ENCODE results near the gene CABP7. TPM values are rescaled to one million over a fixed set of nuclear protein-coding genes. Genes with fewer than 3 reads are reported as not detected.

CABP7 gene
- total RNA-seq, 8 experiments from 2014 or later, result 0.13 to 3.4 (median 1.0) TPM

DNA sequence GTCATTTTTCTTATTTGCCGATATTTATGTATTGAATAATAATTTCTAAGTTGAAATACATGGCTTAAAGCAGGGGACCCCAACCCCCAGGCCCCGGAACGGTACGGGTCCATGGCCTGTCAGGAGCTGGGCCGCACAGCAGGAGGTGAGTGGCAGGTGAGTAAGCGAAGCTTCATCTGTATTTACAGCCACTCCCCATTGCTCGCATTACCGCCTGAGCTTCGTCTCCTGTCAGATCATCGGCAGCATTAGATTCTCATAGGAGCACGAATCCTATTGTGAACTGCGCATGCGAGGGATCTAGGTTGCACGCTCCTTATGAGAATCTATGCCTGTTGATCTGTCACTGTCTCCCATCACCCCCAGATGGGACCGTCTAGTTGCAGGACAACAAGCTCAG is 42.5 kb downstream of the CABP7 start:
- 57 to 100% (median 75%) methylated on average over 6 to 13 of the region's 15 CpGs for WGBS, 10 experiments
- Histone ChIP-seq H3K4me3 (no peak overlapping the region), H3K27ac (no peak overlapping the region), H3K4me1 (replicated peaks in 1 of 2) (peaks cover 3% of the 10 kb centered on the region in 2 donors)
- in situ Hi-C loops (cut with MboI; ENCODE audit: low pct_unique_long_range_greater_than_20kb in 2 of 9, low sequenced_read_pairs in 9 of 9, unreplicated experiment in 9 of 9), result no loop called here
- ATAC-seq (replicated peaks in 6 of 8), result no peak

DNA sequence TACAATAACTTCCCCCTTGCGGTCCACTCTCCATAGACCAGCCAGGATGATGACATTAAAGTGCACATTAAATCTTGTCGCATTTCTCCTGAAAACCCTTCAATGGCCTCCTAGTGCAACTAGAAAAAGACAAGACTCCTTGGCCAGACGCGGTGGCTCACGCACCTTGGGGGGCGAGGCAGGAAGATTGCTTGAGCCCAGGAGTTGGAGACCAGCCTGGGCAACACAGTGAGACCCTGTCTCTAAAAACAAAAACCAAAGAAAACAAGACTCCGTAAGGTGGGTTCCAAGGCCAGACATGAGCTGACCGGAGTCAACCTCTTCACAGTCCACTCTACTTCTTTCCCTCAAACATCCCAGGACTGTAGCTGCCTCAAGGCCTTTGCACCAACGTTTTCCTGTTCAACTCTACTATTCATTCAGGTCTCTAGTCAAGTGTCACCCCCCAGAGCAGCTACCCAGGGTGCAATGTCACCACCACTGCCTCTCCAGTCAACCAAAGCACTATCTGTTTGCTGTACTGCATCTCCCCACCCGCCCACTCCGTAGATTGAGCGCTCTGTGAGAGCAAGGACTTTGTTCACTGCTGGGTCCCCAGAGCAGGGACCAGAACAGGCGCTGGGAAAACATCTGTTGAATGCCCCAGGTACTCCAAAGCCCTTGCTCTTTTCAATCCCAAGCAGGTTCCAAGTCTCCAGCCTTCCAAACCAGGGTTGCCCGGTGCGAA is 46.3 kb downstream of the CABP7 start:
- peak in 2 of 8 experiments; percentile 7 to 12 for ATAC-seq (replicated peaks in 6 of 8)
- 27 to 100% (median 79%) methylated on average over 2 to 6 of the region's 15 CpGs; no CpG with 5 or more reads in 2 of the 10 experiments for WGBS, 10 experiments
- in situ Hi-C loops (cut with MboI; ENCODE audit: low pct_unique_long_range_greater_than_20kb in 2 of 9, low sequenced_read_pairs in 9 of 9, unreplicated experiment in 9 of 9), result no loop called here
- peak overlapping the region in 1 of 2 donors; percentile 97 for H3K27ac ChIP-seq
- peak overlapping the region; percentile 76 to 88 (median 86) for H3K4me3 ChIP-seq
- peaks cover 10% of the 10 kb centered on the region in 2 donors for H3K4me1 ChIP-seq (replicated peaks in 1 of 2)

- Histone ChIP-seq H3K27ac (peak within 1 kb of the TSS; percentile 97), H3K4me3 (peak within 1 kb of the TSS; percentile 76 to 88 (median 86)), H3K4me1 (replicated peaks in 1 of 2) (peaks cover 10% of the 10 kb centered on the region in 2 donors)
- WGBS, 10 experiments, result 0 to 2% (median 1%) methylated on average over 7 to 21 of the region's 32 CpGs; no CpG with 5 or more reads in 4 of the 10 experiments
- in situ Hi-C loops (cut with MboI; ENCODE audit: low pct_unique_long_range_greater_than_20kb in 2 of 9, low sequenced_read_pairs in 9 of 9, unreplicated experiment in 9 of 9), result no loop called here
- ATAC-seq (replicated peaks in 6 of 8), result peak; percentile 96 to 99 (median 98)
These were observed 46.9 kb downstream of the CABP7 start, which contains the start of gene ZMAT5 for GRCh38 chr22:29766632-29767170. Gene ZMAT5 (minus strand): TSS chr22:29767007. CDS start chr22:29748544, 18,463 bp downstream.

DNA sequence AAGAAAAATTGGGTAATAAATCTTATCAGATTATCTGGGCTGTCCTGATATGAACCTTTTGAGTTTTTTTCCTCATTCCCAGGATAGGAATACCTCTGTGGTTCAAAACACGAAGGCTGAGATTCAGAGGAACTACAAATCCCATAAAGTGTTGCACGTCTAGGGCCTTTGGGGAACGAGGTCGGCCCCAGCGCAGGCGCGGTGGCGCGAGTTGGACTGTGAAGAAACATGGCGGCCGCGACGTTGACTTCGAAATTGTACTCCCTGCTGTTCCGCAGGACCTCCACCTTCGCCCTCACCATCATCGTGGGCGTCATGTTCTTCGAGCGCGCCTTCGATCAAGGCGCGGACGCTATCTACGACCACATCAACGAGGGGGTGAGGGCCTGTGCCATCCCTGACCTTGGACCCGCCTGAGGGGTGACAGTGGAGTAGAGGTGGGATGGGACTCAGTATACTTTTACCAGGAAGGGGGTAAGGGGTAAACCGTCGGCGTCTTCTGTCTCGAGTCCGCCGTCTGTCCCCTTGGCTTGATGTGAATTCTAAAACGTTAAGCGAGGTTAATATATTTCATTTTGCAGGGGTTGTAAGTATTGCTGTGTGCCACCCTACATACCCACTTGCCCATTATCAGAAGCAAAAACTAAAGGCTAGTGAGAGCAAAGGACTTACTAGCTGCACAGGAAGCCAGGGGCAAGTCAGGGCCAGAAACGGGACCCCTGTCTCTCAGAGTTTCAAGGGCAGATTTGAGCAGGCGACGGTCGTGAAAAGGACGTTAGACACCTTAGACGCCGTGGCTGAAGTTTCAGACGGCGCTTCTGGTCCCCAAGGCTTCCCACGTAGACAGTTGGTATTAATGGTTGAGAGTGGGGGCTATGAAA is 47.6 kb downstream of the CABP7 start, which contains the start of gene UQCR10:
UQCR10 (plus strand) TSS at position 199 of the 881 bp plus-strand sequence; CDS start at position 229, 30 bp downstream.
- in situ Hi-C loops (cut with MboI; ENCODE audit: low pct_unique_long_range_greater_than_20kb in 2 of 9, low sequenced_read_pairs in 9 of 9, unreplicated experiment in 9 of 9), result no loop called here
- Histone ChIP-seq H3K4me3 (peak within 1 kb of the TSS; percentile 76 to 88 (median 86)), H3K27ac (peak within 1 kb of the TSS; percentile 97), H3K4me1 (replicated peaks in 1 of 2) (peaks cover 10% of the 10 kb centered on the region in 2 donors)
- WGBS, 10 experiments, result 0 to 2% (median 0%) methylated on average over 1 to 35 of the region's 46 CpGs; no CpG with 5 or more reads in 1 of the 10 experiments
- peak; percentile 75 to 88 (median 84) for ATAC-seq (replicated peaks in 6 of 8)

DNA sequence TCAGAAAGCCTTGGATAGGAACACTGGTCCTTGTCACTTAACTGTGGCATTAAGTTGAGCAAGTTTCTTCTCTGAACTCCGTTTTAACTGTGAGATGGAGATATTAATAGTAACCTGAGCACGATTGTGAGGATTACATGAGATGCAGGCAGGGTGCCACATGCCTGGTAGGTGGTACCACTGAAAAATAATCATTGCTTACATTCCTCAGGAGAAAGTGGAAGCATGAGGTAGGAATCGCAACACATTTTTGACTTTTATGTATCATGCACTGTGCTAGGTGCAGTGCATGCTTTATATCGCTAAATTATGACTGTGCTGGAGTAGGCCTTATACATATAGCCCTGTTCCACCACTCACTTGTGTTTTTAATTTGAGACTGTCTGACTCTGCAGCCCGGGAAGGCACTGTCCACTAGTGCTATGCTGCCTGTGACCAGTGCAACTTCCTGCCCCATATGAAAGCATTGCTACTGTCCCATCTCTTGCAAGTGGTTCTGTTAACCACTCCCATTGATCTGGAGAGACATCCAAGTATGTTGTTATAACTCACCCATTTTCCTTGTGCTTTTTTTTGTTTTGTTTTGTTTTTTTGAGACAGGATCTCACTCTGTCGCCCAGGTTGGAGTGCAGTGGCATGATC is 48.4 kb downstream of the CABP7 start:
- Histone ChIP-seq H3K4me3 (peak overlapping the region; percentile 76 to 88 (median 86)), H3K4me1 (replicated peaks in 1 of 2) (peaks cover 10% of the 10 kb centered on the region in 2 donors), H3K27ac (no peak overlapping the region)
- 0 to 100% (median 29%) methylated on average over 1 to 5 of the region's 6 CpGs; no CpG with 5 or more reads in 1 of the 10 experiments for WGBS, 10 experiments
- ATAC-seq (replicated peaks in 6 of 8), result no peak
- in situ Hi-C loops (cut with MboI; ENCODE audit: low pct_unique_long_range_greater_than_20kb in 2 of 9, low sequenced_read_pairs in 9 of 9, unreplicated experiment in 9 of 9), result no loop called here

- in situ Hi-C loops (cut with MboI; ENCODE audit: low pct_unique_long_range_greater_than_20kb in 2 of 9, low sequenced_read_pairs in 9 of 9, unreplicated experiment in 9 of 9), result no loop called here
- Histone ChIP-seq H3K4me1 (replicated peaks in 1 of 2) (peaks cover 10% of the 10 kb centered on the region in 2 donors), H3K4me3 (no peak overlapping the region), H3K27ac (no peak overlapping the region)
- WGBS, 10 experiments, result 63 to 100% (median 87%) methylated on average over 1 to 2 of the region's 2 CpGs; no CpG with 5 or more reads in 6 of the 10 experiments
- no peak for ATAC-seq (replicated peaks in 6 of 8)
These were observed 50.0 kb downstream of the CABP7 start for GRCh38 chr22:29769723-29770321.

DNA sequence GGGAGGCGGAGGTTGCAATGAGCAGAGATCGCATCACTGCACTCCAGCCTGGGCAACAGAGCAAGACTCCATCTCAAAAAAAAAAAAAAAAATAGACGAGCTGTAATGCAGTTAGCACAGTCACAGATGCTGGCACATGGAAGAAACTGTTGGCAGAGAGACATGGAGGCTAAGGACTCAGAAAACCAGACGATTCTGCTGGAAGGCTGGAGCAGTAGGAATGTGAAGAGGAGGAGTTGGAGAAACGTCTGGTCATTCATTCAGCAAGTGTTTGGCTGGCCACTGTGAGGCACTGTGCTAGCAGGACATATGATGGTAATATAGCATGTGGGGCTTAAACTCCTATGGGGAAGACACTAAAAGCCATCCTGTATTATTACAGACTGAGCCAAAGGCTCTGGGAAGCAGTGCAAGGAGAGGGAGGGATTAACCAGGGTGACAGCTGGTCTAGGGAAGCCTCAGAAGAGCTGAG is 52.4 kb downstream of the CABP7 start:
- Histone ChIP-seq H3K4me3 (no peak overlapping the region), H3K27ac (no peak overlapping the region), H3K4me1 (replicated peaks in 1 of 2) (peaks cover 7% of the 10 kb centered on the region in 2 donors)
- in situ Hi-C loops (cut with MboI; ENCODE audit: low pct_unique_long_range_greater_than_20kb in 2 of 9, low sequenced_read_pairs in 9 of 9, unreplicated experiment in 9 of 9), result no loop called here
- WGBS, 10 experiments, result 0 to 65% (median 23%) methylated on average over 1 to 3 of the region's 5 CpGs; no CpG with 5 or more reads in 4 of the 10 experiments
- ATAC-seq (replicated peaks in 6 of 8), result peak in 3 of 8 experiments; percentile 34 to 64 (median 40)

DNA sequence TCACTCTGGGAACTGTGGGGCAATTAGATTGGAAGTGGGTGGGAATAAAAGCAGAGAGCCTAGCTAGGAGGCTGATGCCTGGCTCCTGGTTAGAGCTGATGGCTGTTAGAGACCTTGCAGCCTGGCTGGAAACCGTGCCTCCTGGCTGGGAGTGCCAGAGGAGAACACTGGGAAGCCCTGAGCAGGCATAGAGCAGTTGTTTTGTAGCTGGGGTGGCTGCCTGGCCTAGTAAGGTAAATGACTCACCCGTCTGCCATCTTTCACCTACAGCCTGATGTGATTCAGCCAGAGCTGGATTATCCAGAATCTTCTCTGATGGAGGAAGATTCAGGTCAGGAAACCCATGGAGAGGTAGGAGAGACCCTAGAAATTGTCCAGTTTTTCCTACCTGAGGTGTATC is 53.4 kb downstream of the CABP7 start:
- peak in 4 of 8 experiments; percentile 21 to 44 (median 24) for ATAC-seq (replicated peaks in 6 of 8)
- H3K4me1 ChIP-seq (replicated peaks in 1 of 2), result peaks cover 5 to 8% of the 10 kb centered on the region in 2 donors
- 17 to 58% (median 45%) methylated on average over 1 to 2 of the region's 2 CpGs; no CpG with 5 or more reads in 6 of the 10 experiments for WGBS, 10 experiments
- no peak overlapping the region for H3K4me3 ChIP-seq
- in situ Hi-C loops (cut with MboI; ENCODE audit: low pct_unique_long_range_greater_than_20kb in 2 of 9, low sequenced_read_pairs in 9 of 9, unreplicated experiment in 9 of 9), result no loop called here
- H3K27ac ChIP-seq, result no peak overlapping the region

GRCh38 chr22:29780220-29780619 is 60.4 kb downstream of the CABP7 start:
- H3K27ac ChIP-seq, result peak overlapping the region in 1 of 2 donors; percentile 62
- no peak overlapping the region for H3K4me3 ChIP-seq
- WGBS, 10 experiments, result 100% methylated on average over 1 to 3 of the region's 5 CpGs; no CpG with 5 or more reads in 7 of the 10 experiments
- H3K4me1 ChIP-seq (replicated peaks in 1 of 2), result peaks cover 31 to 34% of the 10 kb centered on the region in 2 donors
- no peak for ATAC-seq (replicated peaks in 6 of 8)
- in situ Hi-C loops (cut with MboI; ENCODE audit: low pct_unique_long_range_greater_than_20kb in 2 of 9, low sequenced_read_pairs in 9 of 9, unreplicated experiment in 9 of 9), result no loop called here

GRCh38 chr22:29780748-29781676 is 61.2 kb downstream of the CABP7 start:
- Histone ChIP-seq H3K4me1 (replicated peaks in 1 of 2) (peaks cover 31 to 36% of the 10 kb centered on the region in 2 donors), H3K4me3 (no peak overlapping the region), H3K27ac (peak overlapping the region in 1 of 2 donors; percentile 62)
- WGBS, 10 experiments, result 13 to 82% (median 43%) methylated on average over 1 to 3 of the region's 8 CpGs; no CpG with 5 or more reads in 3 of the 10 experiments
- in situ Hi-C loops (cut with MboI; ENCODE audit: low pct_unique_long_range_greater_than_20kb in 2 of 9, low sequenced_read_pairs in 9 of 9, unreplicated experiment in 9 of 9), result no loop called here
- peak; percentile 12 to 76 (median 58) for ATAC-seq (replicated peaks in 6 of 8)

All from motor neuron (in vitro differentiated cells).